ENCODE data around the gene LPP.

Gene LPP

GRCh38 chr3:188336178-188336577 lies 182.2 kb downstream of the LPP start:
- H3K4me3 ChIP-seq (replicated peaks; ENCODE audit: low read depth, low read length), result no peak overlapping the region
- no peak for TF ChIP-seq CTCF (IDR thresholded peaks at IDR 0.05; ENCODE audit: low read depth, low read length, missing control alignments)
- no peak for DNase-seq (ENCODE audit: extremely low read depth, low read depth)

GRCh38 chr3:188337232-188337631 lies 183.3 kb downstream of the LPP start:
- TF ChIP-seq CTCF (IDR thresholded peaks at IDR 0.05; ENCODE audit: low read depth, low read length, missing control alignments), result no peak
- no peak overlapping the region for H3K4me3 ChIP-seq (replicated peaks; ENCODE audit: low read depth, low read length)
- no peak for DNase-seq (ENCODE audit: extremely low read depth, low read depth)

GRCh38 chr3:188338086-188338485 lies 184.1 kb downstream of the LPP start:
- no peak for DNase-seq (ENCODE audit: extremely low read depth, low read depth)
- TF ChIP-seq CTCF (IDR thresholded peaks at IDR 0.05; ENCODE audit: low read depth, low read length, missing control alignments), result no peak
- H3K4me3 ChIP-seq (replicated peaks; ENCODE audit: low read depth, low read length), result no peak overlapping the region

- TF ChIP-seq CTCF (IDR thresholded peaks at IDR 0.05; ENCODE audit: low read depth, low read length, missing control alignments), result no peak
- H3K4me3 ChIP-seq (replicated peaks; ENCODE audit: low read depth, low read length), result no peak overlapping the region
- DNase-seq (ENCODE audit: extremely low read depth, low read depth), result no peak
Measured at GRCh38 chr3:188339410-188340295, 185.7 kb downstream of the LPP start.

GRCh38 chr3:188341501-188341900 lies 187.5 kb downstream of the LPP start:
- H3K4me3 ChIP-seq (replicated peaks; ENCODE audit: low read depth, low read length), result no peak overlapping the region
- no peak for TF ChIP-seq CTCF (IDR thresholded peaks at IDR 0.05; ENCODE audit: low read depth, low read length, missing control alignments)
- no peak for DNase-seq (ENCODE audit: extremely low read depth, low read depth)

DNA sequence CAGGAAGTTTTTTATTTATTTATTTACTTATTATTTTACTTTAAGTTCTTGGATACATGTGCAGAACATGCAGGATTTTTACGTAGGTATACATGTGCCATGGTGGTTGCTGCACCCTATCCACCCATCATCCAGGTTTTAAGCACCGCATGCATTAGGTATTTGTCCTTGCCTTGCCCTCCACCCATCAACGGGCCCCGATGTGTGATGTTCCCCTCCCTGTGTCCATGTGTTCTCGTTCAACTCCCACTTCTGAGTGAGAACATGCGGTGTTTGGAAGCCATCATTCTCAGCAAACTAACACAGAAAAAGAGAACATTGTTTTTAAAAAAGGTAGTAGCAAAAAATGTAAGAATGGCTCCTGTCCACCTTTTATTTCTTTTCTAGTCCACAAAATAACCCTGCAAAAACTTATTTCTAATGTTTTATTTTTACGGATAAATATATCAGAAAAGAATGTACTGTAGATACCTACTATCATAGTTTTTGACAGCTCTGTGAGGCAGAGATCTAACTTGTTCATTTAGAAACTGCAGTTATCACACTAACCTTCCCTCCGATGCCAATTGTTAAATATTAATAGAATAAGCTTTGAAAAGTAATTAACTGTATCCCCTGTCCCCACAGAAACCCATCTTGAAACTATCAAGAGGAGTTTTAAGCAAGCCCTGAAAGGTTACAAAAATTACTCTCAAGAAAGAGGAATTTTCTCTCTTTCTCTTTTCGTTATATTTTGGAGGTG lies 189.2 kb downstream of the LPP start:
- no peak for DNase-seq (ENCODE audit: extremely low read depth, low read depth)
- no peak for TF ChIP-seq CTCF (IDR thresholded peaks at IDR 0.05; ENCODE audit: low read depth, low read length, missing control alignments)
- no peak overlapping the region for H3K4me3 ChIP-seq (replicated peaks; ENCODE audit: low read depth, low read length)
